ENCODE data around the gene CFAP298. TPM values are rescaled to one million over a fixed set of nuclear protein-coding genes. Genes with fewer than 3 reads are reported as not detected.

CFAP298 gene
- total RNA-seq, 4 donors from 2014 or later, result 22.8 to 41.2 (median 32.8) TPM

- TF ChIP-seq POLR2A (IDR thresholded peaks at IDR 0.05; ENCODE audit: low read depth), result no peak
- no peak for TF ChIP-seq POLR2AphosphoS5 (IDR thresholded peaks at IDR 0.05)
- TF ChIP-seq CTCF (IDR thresholded peaks at IDR 0.05), result no peak
- TF ChIP-seq EP300 (IDR thresholded peaks at IDR 0.05), result no peak
- intact Hi-C loops (cut with DNase I), result no loop called here
- H3K36me3 ChIP-seq, result peaks cover 0 to 14% (median 0%) of the 10 kb centered on the region in 4 donors
- no peaks in the 10 kb centered on the region for H3K9me3 ChIP-seq
- no peak for DNase-seq (ENCODE audit: extremely low spot score)
- peaks cover 0 to under 1% (median 0%) of the 10 kb centered on the region in 4 donors for H3K4me1 ChIP-seq
- H3K27ac ChIP-seq (replicated peaks in 1 of 4), result no peak overlapping the region
- H3K27me3 ChIP-seq, result no peaks in the 10 kb centered on the region
- WGBS, result 89% methylated on average over 22 of the region's 26 CpGs
- no peak overlapping the region for H3K4me3 ChIP-seq
Measured at GRCh38 chr21:32574946-32575925, 36.9 kb downstream of the CFAP298 start.

GRCh38 chr21:32572574-32573420 lies 39.4 kb downstream of the CFAP298 start:
- no peak for TF ChIP-seq CTCF (IDR thresholded peaks at IDR 0.05)
- TF ChIP-seq EP300 (IDR thresholded peaks at IDR 0.05), result no peak
- no peak for TF ChIP-seq POLR2A (IDR thresholded peaks at IDR 0.05; ENCODE audit: low read depth)
- TF ChIP-seq POLR2AphosphoS5 (IDR thresholded peaks at IDR 0.05), result no peak
- intact Hi-C loops (cut with DNase I), result no loop called here

GRCh38 chr21:32570456-32570855 lies 41.7 kb downstream of the CFAP298 start:
- DNase-seq (ENCODE audit: extremely low spot score), result no peak
- no peaks in the 10 kb centered on the region for H3K36me3 ChIP-seq
- H3K9me3 ChIP-seq, result no peaks in the 10 kb centered on the region
- 90% methylated on average over 3 of the region's 3 CpGs for WGBS
- TF ChIP-seq EP300 (IDR thresholded peaks at IDR 0.05) (no peak), POLR2A (IDR thresholded peaks at IDR 0.05; ENCODE audit: low read depth) (no peak), POLR2AphosphoS5 (IDR thresholded peaks at IDR 0.05) (no peak), CTCF (IDR thresholded peaks at IDR 0.05) (no peak)
- H3K27me3 ChIP-seq, result no peaks in the 10 kb centered on the region
- no peak overlapping the region for H3K4me3 ChIP-seq
- H3K27ac ChIP-seq (replicated peaks in 1 of 4), result peak overlapping the region in 1 of 4 donors; percentile 89
- peaks cover 5 to 17% (median 12%) of the 10 kb centered on the region in 4 donors for H3K4me1 ChIP-seq
- intact Hi-C loops (cut with DNase I), result loop anchor here (2.0 kb wide), 1 partner anchor 168 kb away; no protein-coding TSS in a partner anchor

More at GRCh38 chr21:32572574-32573420, 39.4 kb downstream of the CFAP298 start:
- no peak for DNase-seq (ENCODE audit: extremely low spot score)
- Histone ChIP-seq H3K27me3 (no peaks in the 10 kb centered on the region), H3K4me3 (no peak overlapping the region), H3K36me3 (peaks cover 0 to 7% (median 0%) of the 10 kb centered on the region in 4 donors), H3K4me1 (peaks cover 5 to 17% (median 12%) of the 10 kb centered on the region in 4 donors), H3K9me3 (no peaks in the 10 kb centered on the region), H3K27ac (replicated peaks in 1 of 4) (no peak overlapping the region)
- WGBS, result 81% methylated on average over 17 of the region's 25 CpGs

- DNase-seq (ENCODE audit: extremely low spot score), result no peak
- peak overlapping the region; percentile 76 to 89 (median 85) for H3K27ac ChIP-seq (replicated peaks in 1 of 4)
- TF ChIP-seq POLR2A (IDR thresholded peaks at IDR 0.05; ENCODE audit: low read depth), result no peak
- peak; percentile 41 to 66 for TF ChIP-seq POLR2AphosphoS5 (IDR thresholded peaks at IDR 0.05)
- peak; percentile 75 to 84 (median 76) for TF ChIP-seq CTCF (IDR thresholded peaks at IDR 0.05)
- H3K4me1 ChIP-seq, result peaks cover 5 to 17% (median 12%) of the 10 kb centered on the region in 4 donors
- no peaks in the 10 kb centered on the region for H3K36me3 ChIP-seq
- intact Hi-C loops (cut with DNase I), result loop anchor here (2.0 kb wide), 1 partner anchor 167 kb away; no protein-coding TSS in a partner anchor
- no peaks in the 10 kb centered on the region for H3K9me3 ChIP-seq
- no peaks in the 10 kb centered on the region for H3K27me3 ChIP-seq
- WGBS, result 12% methylated on average over 25 of the region's 61 CpGs
- H3K4me3 ChIP-seq, result peak overlapping the region; percentile 57 to 65 (median 62)
Measured at GRCh38 chr21:32569261-32570230, 42.6 kb downstream of the CFAP298 start.
